ENCODE results near the gene NAXD.

Gene NAXD

GRCh38 chr13:110618780-110619179, 3.4 kb downstream of the NAXD start:
- in situ Hi-C loops (cut with HindIII; ENCODE audit: low sequenced_read_pairs), result loop anchor here (25.0 kb wide), 1 partner anchor 194 kb away; no protein-coding TSS in a partner anchor

DNA sequence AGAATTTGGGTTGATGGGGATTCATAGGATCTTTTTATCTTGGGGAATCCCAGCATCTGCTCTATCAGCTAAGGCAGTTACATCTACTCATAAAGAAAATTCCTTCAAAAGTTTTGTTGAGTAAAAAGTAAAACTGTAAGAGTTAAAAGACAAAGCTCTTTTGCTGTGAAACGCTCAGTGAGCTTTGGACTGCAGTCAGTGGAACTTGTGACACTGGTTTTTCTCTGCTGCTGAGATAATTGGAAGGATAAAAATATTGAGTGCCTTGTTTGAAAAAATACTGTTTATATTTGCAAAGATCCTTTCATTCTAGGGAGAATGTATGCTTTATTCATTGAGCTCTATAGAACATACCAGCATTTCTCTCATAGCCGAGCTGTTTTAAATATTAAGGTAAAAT, 5.3 kb downstream of the NAXD start:
- H3K4me3 ChIP-seq (ENCODE audit: low read depth, low read length), result no peak overlapping the region
- TF ChIP-seq, protein P1, sequence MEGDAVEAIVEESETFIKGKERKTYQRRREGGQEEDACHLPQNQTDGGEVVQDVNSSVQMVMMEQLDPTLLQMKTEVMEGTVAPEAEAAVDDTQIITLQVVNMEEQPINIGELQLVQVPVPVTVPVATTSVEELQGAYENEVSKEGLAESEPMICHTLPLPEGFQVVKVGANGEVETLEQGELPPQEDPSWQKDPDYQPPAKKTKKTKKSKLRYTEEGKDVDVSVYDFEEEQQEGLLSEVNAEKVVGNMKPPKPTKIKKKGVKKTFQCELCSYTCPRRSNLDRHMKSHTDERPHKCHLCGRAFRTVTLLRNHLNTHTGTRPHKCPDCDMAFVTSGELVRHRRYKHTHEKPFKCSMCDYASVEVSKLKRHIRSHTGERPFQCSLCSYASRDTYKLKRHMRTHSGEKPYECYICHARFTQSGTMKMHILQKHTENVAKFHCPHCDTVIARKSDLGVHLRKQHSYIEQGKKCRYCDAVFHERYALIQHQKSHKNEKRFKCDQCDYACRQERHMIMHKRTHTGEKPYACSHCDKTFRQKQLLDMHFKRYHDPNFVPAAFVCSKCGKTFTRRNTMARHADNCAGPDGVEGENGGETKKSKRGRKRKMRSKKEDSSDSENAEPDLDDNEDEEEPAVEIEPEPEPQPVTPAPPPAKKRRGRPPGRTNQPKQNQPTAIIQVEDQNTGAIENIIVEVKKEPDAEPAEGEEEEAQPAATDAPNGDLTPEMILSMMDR (IDR thresholded peaks at IDR 0.05; ENCODE audit: low read depth, low read length, missing control alignments), result no peak
- in situ Hi-C loops (cut with HindIII; ENCODE audit: low sequenced_read_pairs), result loop anchor here (25.0 kb wide), 1 partner anchor 192 kb away; no protein-coding TSS in a partner anchor
- DNase-seq (ENCODE audit: low read depth), result no peak

More at GRCh38 chr13:110618780-110619179, 3.4 kb downstream of the NAXD start:
- TF ChIP-seq, protein P1 (IDR thresholded peaks at IDR 0.05; ENCODE audit: low read depth, low read length, missing control alignments), result no peak
- no peak overlapping the region for H3K4me3 ChIP-seq (ENCODE audit: low read depth, low read length)
- DNase-seq (ENCODE audit: low read depth), result no peak

- TF ChIP-seq, protein P1 (IDR thresholded peaks at IDR 0.05; ENCODE audit: low read depth, low read length, missing control alignments), result no peak
- DNase-seq (ENCODE audit: low read depth), result no peak
- no peak overlapping the region for H3K4me3 ChIP-seq (ENCODE audit: low read depth, low read length)
- in situ Hi-C loops (cut with HindIII; ENCODE audit: low sequenced_read_pairs), result loop anchor here (25.0 kb wide), 1 partner anchor 187 kb away; no protein-coding TSS in a partner anchor
Observed at GRCh38 chr13:110624766-110625756, 9.7 kb downstream of the NAXD start.

GRCh38 chr13:110625771-110626321, 10.5 kb downstream of the NAXD start:
- DNase-seq (ENCODE audit: low read depth), result no peak
- in situ Hi-C loops (cut with HindIII; ENCODE audit: low sequenced_read_pairs), result no loop called here
- TF ChIP-seq, protein P1 (IDR thresholded peaks at IDR 0.05; ENCODE audit: low read depth, low read length, missing control alignments), result no peak
- no peak overlapping the region for H3K4me3 ChIP-seq (ENCODE audit: low read depth, low read length)

DNA sequence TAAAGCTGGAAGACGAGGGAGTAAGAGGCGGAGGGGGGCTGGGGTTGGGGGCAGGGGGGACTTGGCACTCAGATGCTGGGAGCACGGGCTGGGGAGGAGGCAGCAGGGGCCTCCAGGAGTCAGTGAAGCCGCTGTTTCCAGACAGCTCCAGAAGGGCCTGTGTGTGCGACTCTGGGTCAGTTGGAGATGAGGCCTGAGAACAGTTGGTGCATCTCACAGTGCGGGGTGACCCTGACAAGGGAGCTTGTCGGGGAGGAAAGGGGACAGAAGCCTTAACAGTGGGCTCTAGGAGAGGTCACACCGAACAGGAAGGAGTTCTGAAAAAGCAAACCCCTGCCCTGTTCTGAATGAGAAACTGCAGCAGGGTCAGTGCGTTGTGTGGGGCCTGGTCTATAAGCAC, 11.2 kb downstream of the NAXD start:
- no peak for DNase-seq (ENCODE audit: low read depth)
- in situ Hi-C loops (cut with HindIII; ENCODE audit: low sequenced_read_pairs), result no loop called here
- TF ChIP-seq, protein P1 (IDR thresholded peaks at IDR 0.05; ENCODE audit: low read depth, low read length, missing control alignments), result no peak
- H3K4me3 ChIP-seq (ENCODE audit: low read depth, low read length), result no peak overlapping the region

DNA sequence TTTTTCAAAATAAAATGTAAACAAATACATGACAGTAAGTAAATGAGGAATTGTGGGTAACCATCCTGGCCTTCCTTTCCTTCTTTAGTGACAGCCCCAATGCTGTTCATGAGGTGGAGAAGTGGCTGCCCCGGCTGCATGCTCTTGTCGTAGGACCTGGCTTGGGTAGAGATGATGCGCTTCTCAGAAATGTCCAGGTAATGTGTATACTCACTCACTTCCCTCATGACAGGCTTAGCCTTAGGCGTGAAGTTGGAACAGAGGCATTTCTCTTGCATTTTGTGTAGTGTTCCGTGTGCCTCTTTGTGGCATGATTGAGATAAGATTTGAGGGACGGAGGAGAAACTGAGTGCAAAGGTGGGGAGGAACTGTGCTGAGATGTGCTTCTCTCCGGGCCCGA, 12.0 kb downstream of the NAXD start:
- no peak for DNase-seq (ENCODE audit: low read depth)
- H3K4me3 ChIP-seq (ENCODE audit: low read depth, low read length), result no peak overlapping the region
- TF ChIP-seq, protein P1 (IDR thresholded peaks at IDR 0.05; ENCODE audit: low read depth, low read length, missing control alignments), result no peak
- in situ Hi-C loops (cut with HindIII; ENCODE audit: low sequenced_read_pairs), result no loop called here
